Type B pancreatic cell (in vitro differentiated cells): Measurements from ENCODE around the gene BEGAIN. TPM values are rescaled to one million over a fixed set of nuclear protein-coding genes. Genes with fewer than 3 reads are reported as not detected.

ENCODE experiments used
- DNase-seq: peaks from one replicate; pipeline ENCODE4 v3.0.0; 2021; ENCODE audit warnings: mixed read lengths; ENCODE audit not compliant: unreplicated experiment; ENCODE audit errors: extremely low spot score
- H3K27ac Mint-ChIP-seq: 2 replicates; pipeline ENCODE4 v1.8.0; 2021; ENCODE audit warnings: mild to moderate bottlenecking, mixed read lengths
- H3K27me3 Mint-ChIP-seq: 2 replicates; pipeline ENCODE4 v1.8.0; 2021; ENCODE audit warnings: mixed read lengths
- H3K36me3 Mint-ChIP-seq: 2 replicates; pipeline ENCODE4 v1.8.0; 2021; ENCODE audit warnings: mixed read lengths
- H3K4me1 Mint-ChIP-seq: one replicate; pipeline ENCODE4 v1.8.0; 2021; ENCODE audit warnings: mixed read lengths; ENCODE audit not compliant: unreplicated experiment
- H3K4me3 Mint-ChIP-seq: 2 replicates; pipeline ENCODE4 v1.8.0; 2021; ENCODE audit warnings: mild to moderate bottlenecking, mixed read lengths
- H3K9me3 Mint-ChIP-seq: 2 replicates; pipeline ENCODE4 v1.8.0; 2021; ENCODE audit warnings: mixed read lengths
- total RNA-seq: library from RNA; stranded (reverse); gene quantifications from 2 replicates; pipeline ENCODE4 v1.2.1, GENCODE V29; 2021; ENCODE audit warnings: low replicate concordance
- TF ChIP-seq, protein P1 (sequence below): fragments of 200-600 bp; sonication (generic); conservative IDR thresholded peaks from 2 replicates; pipeline ENCODE4 v1.5.0; 2021; ENCODE audit warnings: antibody characterized with exemption, mild to moderate bottlenecking

BEGAIN gene
- total RNA-seq, 1 donor from 2014 or later, result 1.9 TPM

DNA sequence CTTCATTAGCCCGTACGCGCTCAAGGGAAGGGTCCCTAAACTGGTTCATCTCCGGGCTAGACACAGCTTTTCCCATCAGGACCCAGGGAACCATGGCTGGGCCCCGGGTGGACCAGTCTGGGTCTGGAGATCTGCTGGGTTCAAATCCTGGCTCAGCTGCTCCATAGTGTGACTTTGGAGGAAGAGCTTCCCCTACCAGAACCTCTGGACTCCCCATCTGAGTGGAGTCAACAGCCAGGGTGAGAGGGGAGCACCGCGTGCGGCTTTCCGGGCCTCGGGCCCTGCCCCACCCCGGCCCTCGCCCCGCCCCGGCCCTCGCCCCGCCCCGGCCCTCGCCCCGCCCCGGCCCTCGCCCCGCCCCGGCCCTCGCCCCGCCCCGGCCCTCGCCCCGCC lies 41.2 kb downstream of the BEGAIN start:
- no peaks in the 10 kb centered on the region for H3K9me3 Mint-ChIP-seq
- DNase-seq, result no peak
- H3K4me1 Mint-ChIP-seq, result peaks cover 6% of the 10 kb centered on the region
- H3K27me3 Mint-ChIP-seq, result no peaks in the 10 kb centered on the region
- H3K4me3 Mint-ChIP-seq, result no peak overlapping the region
- H3K27ac Mint-ChIP-seq, result no peak overlapping the region
- no peaks in the 10 kb centered on the region for H3K36me3 Mint-ChIP-seq
- TF ChIP-seq, protein P1, sequence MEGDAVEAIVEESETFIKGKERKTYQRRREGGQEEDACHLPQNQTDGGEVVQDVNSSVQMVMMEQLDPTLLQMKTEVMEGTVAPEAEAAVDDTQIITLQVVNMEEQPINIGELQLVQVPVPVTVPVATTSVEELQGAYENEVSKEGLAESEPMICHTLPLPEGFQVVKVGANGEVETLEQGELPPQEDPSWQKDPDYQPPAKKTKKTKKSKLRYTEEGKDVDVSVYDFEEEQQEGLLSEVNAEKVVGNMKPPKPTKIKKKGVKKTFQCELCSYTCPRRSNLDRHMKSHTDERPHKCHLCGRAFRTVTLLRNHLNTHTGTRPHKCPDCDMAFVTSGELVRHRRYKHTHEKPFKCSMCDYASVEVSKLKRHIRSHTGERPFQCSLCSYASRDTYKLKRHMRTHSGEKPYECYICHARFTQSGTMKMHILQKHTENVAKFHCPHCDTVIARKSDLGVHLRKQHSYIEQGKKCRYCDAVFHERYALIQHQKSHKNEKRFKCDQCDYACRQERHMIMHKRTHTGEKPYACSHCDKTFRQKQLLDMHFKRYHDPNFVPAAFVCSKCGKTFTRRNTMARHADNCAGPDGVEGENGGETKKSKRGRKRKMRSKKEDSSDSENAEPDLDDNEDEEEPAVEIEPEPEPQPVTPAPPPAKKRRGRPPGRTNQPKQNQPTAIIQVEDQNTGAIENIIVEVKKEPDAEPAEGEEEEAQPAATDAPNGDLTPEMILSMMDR, result no peak

DNA sequence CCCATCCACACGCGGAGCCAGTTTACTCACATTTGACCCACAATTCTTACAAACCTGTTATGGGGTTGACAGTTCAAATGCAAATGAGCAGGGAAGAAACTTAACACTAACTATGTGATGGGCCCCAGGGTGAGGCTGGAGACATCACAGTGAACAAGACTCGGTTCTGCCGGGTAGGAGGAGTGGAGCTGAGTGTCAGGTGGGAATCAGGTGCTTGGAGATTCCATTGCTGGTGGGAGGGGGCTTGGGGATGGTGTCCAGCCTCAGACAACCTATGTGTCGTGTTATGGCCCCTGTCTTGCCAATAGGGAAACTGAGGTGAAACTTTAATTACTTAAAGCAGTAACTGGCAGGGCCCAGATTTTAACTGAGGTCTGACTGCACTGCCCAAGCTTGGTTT lies 41.9 kb downstream of the BEGAIN start:
- TF ChIP-seq, protein P1, result no peak
- no peaks in the 10 kb centered on the region for H3K27me3 Mint-ChIP-seq
- H3K4me1 Mint-ChIP-seq, result peaks cover 6% of the 10 kb centered on the region
- H3K36me3 Mint-ChIP-seq, result no peaks in the 10 kb centered on the region
- H3K4me3 Mint-ChIP-seq, result peak overlapping the region; percentile 41
- H3K9me3 Mint-ChIP-seq, result no peaks in the 10 kb centered on the region
- H3K27ac Mint-ChIP-seq, result peak overlapping the region; percentile 58
- no peak for DNase-seq

DNA sequence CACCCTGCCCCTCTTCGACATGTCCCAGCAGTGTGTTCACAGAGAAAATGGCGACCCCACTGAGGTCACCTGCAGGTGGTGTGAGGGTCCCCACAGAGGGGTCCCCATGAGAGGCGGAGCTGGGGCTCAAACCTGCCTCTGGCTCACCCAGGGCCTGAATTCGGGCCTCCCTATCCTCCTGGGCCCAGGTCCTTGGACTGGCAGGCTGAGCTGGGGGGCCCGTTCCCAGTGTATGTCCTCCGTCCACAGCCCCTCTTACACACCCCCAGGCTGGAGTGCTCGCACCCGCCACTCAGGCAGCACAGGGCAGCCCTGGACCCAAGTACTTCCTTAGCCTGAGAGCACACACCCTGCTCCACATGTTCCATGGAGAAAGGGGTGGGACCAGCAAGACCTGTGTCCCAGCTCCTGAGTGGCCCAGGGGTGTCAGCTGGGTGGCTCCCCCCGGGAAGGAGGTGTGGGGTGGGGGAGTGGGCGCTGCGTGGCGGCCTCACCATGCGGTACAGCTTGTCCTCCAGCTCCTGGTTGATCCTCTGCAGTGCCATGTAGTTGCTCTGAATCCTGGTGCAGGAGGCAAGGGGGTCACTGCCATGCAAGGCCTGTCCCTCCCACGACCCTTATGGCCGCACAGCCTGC lies 42.6 kb downstream of the BEGAIN start:
- Mint-ChIP-seq H3K27ac (no peak overlapping the region), H3K27me3 (no peaks in the 10 kb centered on the region), H3K9me3 (no peaks in the 10 kb centered on the region), H3K4me3 (no peak overlapping the region), H3K4me1 (peaks cover 6% of the 10 kb centered on the region), H3K36me3 (no peaks in the 10 kb centered on the region)
- DNase-seq, result no peak
- TF ChIP-seq, protein P1, result no peak

DNA sequence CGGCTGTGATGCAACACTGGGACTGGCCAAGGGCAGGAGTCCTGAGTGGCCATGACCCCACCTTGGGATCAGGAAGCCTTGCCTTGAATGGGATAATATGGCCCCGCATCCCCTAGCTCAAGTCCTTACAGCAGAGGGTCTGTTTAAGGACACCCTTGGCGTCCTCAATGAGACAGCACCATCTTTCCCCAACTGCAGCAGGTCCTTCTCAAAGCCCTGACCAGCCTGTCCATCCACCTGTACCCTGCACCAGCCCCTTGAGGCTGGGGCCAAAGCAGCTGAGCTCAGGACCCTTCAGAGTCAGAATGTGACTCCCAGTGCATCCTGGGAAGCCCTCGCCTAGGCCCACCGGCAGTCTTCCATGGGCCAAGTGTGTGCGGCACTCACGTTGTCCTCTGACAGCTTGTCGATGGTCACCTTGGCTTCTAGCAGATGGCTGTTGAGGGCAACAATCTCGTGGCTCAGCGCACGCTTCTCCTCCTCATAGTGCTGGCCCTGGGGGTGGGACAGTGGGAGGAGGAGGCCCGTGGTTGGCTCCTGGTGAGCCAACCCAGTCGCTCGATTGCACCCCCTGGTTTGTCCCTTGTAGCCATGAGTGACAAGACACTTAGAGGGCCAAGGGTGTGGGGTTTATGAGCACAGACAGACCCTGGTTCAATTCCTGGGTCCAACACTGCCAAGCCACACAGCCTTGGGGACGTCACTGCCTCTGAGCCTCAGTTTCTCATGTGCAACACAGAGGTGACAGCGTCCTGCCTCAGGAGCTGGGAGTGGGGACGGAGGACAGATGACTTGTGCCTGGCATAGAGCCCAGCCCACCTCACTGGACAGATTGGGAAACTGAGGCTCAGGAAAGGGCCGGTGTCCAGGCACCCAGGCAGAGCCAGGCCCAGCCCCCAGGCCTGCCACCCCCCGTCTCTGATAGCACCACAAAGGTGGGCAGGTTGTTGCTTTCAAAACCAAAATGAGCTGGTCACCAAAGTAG lies 43.5 kb downstream of the BEGAIN start:
- Mint-ChIP-seq H3K4me1 (peaks cover 6% of the 10 kb centered on the region), H3K27ac (no peak overlapping the region), H3K4me3 (no peak overlapping the region), H3K9me3 (no peaks in the 10 kb centered on the region), H3K27me3 (no peaks in the 10 kb centered on the region), H3K36me3 (no peaks in the 10 kb centered on the region)
- TF ChIP-seq, protein P1, result no peak
- DNase-seq, result no peak

DNA sequence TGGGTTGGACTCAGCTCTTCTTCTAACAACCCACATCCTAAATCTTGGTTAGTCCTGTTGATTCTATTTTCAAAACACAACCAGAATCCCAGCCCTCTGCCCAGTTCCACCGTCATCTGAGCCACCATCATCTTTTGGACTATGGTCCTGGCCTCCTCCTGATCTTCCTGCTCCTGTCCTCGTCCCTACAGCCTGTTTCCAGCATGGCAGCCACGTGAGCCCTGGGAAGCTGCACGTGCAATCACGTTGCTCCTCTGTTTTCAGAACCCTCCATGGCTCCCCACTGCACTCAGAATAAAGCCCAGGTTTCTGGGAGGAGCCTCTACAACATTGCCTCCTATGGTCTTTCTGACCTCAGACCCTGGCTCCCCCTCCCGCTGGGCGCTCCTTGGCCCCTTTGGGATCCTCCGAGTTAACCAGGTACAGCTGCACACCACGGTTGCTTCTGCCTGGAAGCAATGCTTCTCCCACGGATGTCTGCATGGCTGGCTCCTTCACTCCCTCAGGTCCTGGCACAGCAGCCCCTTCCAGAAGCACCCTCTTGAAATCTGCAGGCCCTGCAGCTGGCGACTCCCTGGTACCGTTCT lies 44.5 kb downstream of the BEGAIN start:
- Mint-ChIP-seq H3K4me1 (peaks cover 6% of the 10 kb centered on the region), H3K9me3 (no peaks in the 10 kb centered on the region), H3K27me3 (no peaks in the 10 kb centered on the region), H3K4me3 (no peak overlapping the region), H3K27ac (no peak overlapping the region), H3K36me3 (no peaks in the 10 kb centered on the region)
- DNase-seq, result no peak
- TF ChIP-seq, protein P1, result no peak
